8988T (cell line): ENCODE data around the gene C3orf49.

ENCODE experiments used
- DNase-seq: peaks from one replicate; pipeline ENCODE4 v3.0.0; 2011

Gene C3orf49, protein sequence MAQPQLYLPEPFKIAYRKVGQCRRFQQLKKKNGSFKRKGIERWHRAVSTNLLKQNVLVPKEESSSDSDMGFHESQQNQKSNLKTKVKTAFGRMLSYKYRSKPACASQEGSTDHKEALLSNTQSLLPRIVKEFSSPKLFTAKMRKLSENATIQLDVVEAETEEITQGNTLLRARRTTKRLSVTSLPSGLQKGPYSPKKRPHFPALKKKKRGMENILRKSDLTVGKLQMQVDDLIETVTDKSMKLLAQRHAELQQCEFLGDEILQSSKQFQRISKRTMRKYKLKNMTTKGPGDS

DNA sequence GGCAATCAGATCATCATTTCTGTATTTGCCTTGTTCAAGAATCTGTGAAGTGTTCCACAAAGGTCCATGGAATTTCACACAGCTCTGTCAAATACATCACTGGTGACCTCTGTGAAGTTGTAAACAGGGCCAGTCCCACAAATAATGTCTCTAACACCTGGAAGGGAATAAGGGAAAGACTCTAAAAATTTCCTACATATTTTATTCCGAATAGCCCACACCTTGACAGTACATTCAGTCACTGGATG is at the start of gene C3orf49:
Gene C3orf49, plus strand, starts transcription at position 149 of the 248 bp plus-strand sequence. CDS start 173 bp downstream, outside the sequence.
- no peak for DNase-seq

DNA sequence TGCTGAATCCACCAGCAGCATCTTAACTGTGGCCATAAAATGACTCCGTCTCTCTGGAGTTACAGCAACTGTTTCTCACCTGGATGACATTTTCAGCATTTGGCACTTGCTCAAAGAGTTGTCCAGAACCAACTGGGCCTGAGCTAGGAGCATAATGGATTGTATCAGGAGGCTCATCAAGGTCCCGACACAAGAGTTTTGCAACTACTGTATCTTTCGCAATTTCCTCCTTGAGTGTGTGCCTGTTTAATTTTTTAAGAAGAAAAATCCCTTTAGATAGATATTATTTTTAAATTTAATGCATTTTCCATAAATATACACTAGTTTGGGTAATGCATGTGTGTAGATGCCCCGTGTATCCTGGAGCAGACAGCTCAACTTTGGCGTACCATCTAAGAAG is 44.3 kb upstream of the C3orf49 start:
- no peak for DNase-seq

DNA sequence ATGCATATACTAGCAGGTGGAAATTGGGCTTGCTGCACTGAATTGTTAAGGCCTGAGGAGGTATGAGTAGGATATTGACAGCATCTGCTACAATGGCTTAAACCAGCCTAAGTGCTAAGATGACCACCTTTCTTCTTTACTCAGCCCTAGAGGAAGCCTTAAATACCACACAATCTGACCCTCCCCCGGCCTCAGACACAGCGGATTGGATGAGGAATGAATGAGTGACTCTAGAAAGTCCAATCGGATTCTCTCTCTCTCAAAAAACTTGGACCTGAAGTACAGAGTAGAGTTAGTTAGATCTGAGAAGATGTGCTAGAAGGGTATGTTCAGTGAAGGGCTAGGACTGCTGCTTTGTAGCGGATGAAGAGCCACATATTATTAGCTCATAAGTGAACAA is 39.9 kb upstream of the C3orf49 start:
- no peak for DNase-seq

DNA sequence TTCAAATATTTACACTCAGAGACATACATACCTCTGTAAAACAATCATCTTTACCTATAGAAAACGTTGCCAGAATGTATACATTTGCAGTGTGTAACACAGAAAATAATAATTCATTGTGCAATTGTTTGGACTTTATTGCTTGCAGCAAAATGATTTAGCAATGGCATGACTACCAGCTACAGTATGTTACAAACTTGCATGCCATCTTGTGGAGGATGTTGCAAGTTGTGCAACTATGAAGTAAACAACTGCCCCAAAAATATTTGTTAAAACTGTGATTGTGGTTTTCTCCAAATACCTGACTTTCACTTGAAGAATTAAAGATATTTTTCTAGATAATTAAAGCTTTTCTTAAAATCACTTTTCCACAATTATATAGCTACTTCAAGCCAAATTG is 27.1 kb upstream of the C3orf49 start:
- no peak for DNase-seq

DNA sequence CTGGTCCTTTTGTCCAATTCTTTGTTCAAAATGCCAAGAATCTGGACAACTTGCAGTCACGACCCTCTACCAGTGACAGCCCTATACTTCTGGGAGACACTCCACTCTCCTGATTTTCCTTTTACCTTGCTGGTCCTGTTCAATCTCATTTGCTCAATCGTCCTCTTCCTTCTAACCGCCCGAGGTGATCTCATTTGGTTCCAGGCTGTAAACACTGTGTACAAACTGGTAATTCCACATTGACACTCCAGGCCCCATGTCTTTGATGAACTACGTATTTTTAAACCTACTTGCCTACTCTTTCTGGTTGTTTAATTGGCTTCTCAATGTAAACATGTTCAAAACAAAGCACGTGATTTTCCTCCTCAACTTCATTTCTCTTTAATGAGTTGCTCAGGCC is 23.7 kb upstream of the C3orf49 start:
- DNase-seq, result no peak

DNA sequence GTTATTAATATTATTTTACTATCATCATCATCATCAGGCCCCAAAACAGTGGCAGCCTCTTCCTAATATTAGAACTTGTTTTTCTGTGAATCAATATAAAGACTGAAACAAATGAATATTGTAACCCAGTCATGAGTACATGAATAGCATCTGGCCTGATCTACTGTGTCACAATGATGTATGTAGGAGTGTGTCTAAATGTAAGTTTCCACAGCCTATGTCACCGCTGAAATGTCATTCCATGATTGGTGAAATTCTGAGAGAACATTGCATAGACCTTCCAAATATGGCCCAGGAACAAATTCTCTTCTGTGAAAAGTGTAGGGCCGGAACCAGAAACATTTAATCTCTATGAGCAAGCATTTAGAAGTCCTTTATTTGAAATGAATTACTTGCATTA is 20.6 kb upstream of the C3orf49 start:
- no peak for DNase-seq

DNA sequence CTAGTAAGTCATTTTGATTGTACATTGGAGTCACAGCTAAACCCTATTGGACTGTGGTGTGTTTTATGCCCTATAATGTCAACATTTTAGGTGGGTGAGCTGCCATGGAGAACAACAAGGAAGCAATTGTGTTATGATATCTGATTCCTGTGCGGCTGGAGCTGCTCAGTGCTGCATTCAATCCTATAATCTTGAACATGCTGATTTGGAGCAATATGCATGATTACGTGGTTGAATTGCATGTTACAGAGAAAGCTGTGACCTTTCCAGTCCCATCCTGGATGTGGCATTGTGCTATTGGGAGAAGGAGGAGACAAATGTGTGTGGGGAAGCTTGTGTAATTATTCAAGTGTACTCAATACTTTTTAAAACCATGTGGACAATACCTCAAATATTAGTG is 20.1 kb upstream of the C3orf49 start:
- no peak for DNase-seq

DNA sequence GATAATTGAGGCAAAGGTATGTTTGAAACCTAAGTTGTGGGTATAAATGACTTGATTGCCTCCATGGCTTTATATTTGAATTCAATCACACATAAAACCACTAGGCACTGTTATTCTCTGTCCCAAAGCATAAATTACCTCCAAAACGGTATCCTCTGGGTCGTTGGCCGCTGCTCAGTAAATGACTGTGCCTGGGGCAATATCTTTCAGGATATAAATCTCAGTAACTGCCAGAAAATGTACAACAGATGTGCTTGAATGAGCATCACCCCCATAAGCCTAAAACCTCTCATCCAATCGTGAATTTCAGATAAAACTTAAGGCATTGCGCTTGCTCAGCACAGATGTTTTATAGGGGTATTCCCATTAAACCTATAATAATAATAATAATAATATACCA is 19.0 kb upstream of the C3orf49 start:
- no peak for DNase-seq

DNA sequence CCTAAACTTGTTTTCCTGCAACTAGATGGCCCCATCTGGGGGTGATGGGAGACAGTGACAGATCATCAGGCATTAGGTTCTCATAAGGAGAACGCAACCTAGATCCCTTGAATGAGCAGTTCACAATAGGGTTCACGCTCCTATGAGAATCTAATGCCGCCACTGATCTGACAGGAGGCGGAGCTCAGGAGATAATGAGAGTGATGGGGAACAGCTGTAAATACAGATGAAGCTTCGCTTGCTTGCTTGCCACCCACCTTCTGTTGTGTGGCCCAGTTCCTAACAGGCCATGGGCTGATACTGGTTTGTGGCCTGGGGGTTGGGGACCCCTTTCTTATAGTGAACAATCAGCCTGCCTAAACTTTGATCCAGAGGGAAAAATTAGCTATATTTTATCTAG is 15.2 kb upstream of the C3orf49 start:
- no peak for DNase-seq

DNA sequence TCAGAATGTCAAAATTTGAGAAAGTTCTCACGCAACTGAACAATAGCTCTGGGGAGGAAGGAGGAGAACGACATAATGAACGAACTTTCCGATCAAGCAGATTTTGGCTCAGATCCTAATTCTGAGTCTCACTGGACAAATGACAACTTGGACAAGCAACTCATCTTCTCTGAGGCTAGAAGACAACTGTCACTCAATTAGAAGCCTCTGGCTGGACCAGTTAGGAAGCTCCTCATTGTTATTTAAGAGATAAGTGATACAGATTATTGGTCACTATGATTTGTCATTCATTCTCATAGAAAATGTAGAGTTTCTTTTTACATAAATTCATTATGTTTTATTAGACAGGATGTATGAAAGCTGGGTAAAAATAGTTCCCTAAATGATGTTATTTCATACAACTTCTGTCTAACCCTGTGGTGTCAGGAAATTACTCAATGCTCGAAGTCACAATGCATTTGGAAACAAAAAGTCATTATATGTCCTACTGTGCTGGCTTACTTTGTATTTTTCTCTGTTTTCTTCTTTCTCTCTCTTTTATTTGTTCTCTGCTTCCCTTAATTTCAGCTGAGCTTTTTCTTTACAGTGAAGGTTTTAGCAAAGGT is 11.0 kb upstream of the C3orf49 start:
- no peak for DNase-seq

DNA sequence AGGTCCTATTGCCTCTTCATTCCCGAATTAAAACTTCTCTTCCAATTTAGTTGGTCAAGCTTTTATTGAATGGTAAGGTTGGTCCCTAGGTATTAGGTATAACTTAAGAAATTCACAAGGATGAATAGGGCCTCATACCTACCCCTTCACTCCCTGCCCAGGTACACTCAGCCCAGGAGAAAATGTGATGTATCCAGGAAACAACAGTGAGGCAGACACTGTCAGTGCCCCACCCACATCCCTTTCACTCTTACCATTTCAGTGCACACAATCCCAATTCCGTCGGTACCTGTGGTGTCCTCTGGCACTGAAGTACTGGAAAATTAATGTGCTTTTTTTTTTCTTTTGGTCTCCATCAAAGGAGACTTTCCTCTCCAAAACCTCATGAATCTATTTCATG is 10.5 kb upstream of the C3orf49 start:
- no peak for DNase-seq

DNA sequence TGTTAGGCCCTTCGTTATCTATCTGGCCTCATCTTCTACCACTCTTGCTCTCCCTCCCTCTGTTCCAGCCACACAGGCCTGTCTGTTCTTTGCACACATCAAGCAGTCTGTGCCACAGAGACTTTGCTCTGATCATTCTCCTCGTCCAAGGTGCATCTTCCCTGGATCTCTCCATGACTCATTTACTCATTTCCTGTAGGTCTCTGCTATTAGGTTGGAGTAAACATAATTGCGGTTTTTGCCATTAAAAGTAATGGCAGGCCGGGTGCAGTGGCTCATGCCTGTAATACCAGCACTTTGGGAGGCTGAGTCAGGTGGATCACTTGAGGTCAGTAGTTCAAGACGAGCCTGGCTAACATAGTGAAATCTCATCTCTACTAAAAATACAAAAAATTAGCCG is 9.5 kb upstream of the C3orf49 start:
- no peak for DNase-seq

DNA sequence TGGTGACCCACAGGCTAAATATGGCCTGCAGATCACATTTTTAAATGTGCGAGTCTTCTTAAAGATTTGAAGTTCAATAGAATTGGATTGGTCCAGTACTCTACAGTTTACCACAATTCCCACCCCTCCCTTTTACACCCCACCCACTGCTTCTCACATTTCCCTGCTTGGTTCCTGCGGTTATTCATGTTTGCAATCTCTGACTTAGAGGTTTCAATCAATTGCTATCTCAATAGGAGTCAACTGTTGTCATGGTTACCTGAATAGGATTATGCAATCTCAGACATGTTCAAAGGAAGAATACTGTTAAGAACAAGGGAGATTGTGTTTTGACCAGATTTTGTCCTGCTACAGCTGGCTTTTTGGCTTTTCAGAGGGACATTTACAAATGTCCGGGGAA is 4.9 kb upstream of the C3orf49 start:
- no peak for DNase-seq

DNA sequence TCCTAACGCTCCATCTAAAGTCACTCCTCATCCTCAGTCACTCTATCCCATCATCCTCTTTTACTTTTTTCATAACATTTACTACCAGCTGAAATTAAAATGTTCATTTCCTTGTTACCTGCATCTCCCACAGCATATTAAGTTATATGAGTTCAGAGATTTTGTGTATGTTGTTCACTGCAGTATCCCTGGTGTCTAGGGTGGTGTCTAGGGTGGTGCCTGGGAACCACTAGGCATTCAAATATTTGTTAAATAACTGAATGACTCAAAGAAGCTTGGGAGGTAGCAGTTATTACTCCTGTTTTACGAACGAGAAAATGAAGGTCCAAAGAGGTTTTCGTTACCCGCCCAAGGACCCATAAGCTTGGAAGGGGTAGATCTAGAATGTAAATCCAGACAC is 1.9 kb upstream of the C3orf49 start:
- DNase-seq, result no peak

DNA sequence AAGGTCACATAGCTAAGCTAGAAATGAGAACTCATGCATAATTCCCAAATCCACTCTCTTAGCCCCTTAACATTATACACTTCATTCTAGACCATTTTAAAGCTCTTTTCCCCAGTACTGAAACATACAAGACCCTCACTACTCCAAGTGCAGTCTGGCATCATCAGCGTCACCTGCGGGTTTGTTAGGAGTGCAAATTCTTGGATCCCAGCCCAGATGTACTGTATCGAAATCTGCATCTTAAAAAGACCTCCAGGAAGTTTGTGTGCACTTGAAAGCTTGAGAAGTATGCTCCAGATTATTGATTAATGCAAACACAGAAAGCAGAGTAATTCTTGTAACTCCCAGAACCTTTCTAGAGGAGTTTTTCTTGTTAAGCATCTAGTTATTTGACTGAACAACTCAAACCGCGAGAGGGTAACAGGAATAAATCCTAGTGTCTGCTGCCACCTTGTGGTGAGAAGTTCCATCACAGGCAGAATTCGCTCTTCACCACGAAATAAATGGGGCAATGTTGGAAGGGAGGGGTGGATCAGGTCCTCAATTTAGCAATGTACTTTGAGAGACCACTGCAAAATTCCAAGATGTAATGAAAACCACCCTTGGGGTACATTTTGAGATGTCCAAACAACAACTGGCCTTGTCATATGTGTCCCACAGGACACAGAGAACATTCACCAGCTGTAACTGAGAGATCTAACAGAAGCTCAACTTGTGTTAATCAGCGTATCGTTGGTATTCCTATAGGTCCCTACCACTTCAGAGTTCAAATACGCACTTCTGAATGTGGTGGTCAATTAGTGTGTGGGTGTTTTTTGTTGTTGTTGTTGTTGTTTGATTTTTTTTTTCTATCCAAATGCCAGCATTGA is 583 bp upstream of the C3orf49 start:
- no peak for DNase-seq

DNA sequence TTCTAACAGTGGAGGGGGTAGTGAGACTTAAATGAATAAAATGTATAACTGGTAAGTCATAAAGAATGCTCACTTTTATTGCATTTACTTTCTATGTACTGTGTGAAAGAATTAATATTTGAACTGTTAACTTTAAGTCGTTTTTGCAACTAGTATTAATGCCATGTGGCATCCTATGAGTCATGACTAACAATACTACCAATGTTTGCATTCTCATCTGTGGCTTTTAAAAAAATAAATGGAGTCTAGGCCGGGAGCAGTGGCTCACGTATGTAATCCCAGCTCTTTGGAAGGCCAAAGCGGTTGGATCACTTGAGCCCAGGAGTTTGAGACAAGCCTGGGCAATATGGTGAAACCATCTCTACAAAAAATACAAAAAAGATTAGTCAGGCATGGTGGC is 5.2 kb downstream of the C3orf49 start:
- no peak for DNase-seq

DNA sequence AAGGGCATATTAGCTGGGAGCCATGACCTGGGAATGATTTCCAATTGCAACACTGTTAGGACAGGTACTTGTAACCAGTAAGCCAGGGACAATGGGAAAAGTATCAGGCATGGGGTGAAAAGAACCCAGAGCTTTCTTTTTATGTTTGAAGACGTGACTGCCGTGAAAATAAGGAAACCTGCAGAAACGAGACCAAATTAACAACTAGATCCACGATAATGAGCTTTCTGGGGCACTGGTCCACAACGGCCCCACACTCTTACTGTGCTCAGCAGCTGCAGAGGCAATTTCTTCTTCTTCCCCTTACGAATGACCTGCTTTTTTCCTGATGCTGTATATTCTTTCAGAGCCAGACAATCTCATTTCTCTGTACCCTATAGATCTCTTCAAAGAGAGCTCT is 11.4 kb downstream of the C3orf49 start:
- no peak for DNase-seq

DNA sequence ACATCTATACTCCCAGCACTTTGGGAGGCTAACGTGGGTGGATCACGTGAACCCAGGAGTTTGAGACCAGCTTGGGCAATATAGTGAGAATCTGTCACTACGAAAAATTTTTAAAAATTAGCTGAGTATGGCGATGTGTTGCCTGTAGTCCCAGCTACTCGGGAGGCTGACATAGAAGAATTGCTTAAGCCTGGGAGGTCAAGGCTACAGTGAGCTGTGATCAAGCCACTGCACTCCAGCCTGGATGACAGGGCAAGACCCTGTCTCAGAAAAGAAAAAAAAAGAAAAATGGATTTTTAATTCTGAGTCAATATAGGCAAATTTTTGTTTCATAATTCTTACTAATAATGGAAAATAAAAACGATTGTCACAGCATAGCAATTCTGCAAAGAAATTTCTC is 13.3 kb downstream of the C3orf49 start:
- no peak for DNase-seq

DNA sequence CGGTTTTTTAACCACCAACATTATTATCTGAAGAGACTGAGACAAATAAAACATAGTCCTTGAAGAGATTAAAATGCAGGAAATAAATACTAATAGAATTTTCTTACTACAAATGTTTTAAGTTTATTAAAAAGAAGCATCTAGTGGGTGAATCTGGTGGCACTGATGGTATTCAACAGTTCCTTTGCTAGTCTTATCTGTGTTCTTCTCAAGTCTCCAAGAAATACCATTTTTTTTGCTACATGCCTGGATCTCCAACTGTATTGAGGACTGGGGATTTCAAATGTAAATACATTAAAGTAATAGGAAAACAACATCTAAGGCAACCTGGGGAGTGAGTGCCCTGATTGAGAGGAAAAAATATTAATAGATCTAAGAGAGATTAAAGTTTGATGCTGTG is 22.6 kb downstream of the C3orf49 start:
- no peak for DNase-seq

DNA sequence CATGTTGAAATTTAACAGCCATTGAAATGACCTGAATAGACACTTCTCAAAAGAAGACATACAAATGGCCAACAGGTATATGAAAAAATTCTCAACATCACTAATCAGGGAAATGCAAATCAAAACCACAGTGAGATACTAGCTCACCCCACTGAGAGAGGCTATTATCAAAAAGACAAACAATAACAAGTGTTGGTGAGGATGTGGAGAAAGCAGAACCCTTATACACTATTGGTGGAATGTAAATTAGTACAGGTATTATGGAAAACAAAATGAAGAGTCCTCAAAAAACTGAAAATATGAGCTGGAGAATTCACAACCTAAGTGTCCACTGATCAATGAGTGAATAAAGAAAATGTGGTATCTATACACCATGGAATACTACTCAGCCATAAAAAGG is 23.0 kb downstream of the C3orf49 start:
- DNase-seq, result no peak

DNA sequence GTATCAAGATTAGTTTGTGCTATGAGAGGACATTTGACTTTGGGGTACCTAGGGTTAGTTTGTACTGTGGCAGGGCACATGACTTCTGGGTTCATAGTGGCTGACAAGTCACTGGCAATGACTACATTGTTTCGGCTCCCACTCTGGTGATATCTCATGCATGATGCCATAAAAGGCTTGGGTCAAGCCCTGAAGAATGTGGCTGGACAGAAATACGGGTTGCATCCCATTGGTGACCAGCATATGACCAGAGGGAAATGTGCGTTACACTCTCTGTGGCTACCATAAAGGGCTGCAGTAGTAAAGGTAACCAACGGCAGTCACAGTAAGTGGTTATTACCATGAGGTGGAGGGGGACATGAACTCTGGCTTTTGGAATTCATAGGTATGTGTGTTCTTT is 26.1 kb downstream of the C3orf49 start:
- DNase-seq, result no peak

DNA sequence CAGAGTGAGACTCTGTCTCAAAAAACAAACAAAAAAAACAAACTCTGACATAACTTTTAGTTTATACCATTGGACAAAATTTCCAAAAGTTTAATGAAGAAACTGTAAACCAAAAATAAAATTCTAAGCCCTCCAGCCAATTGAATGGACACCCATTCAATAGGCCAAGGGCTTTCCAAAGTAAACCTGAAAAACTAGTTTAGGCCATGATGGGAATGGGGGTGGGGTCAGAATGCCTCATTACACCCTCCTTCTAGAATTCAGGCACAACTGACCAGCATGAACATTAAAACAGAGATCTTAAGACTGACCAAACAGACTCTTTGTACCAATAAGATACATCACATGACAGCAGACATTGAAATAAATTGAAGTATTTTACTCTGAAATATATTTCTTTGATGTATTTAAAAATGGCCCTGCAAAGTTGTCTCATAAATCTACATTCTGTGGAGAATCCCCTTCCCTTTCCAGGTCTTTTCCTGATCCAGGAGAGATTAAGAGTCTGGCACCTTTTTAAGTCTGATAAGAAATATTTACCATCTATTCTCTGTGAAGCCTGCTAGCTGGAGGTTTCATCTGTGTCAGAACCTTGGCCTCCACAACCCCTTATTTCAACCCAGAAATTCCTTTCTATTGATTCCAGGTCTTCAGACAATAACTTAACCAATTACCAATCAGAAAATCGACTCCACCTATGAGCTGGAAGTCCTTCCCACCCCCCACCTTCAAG is 28.8 kb downstream of the C3orf49 start:
- no peak for DNase-seq

DNA sequence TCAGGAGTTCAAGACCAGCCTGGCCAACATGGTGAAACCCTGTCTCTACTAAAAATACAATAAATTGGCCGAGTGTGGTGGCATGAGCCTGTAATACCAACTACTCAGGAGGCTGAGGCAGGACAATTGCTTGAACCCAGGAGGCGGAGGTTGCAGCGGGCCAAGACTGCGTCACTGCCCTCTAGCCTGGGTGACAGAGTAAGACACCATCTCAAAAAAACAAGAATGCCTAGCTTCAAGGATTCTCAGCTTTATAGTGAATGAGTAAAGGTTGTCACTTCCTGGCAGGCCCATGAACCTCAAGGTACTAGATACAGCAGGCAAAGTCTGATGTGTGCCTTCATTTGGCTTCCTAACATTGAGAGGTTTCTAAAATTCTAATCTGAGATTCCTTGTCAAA is 30.1 kb downstream of the C3orf49 start:
- no peak for DNase-seq

DNA sequence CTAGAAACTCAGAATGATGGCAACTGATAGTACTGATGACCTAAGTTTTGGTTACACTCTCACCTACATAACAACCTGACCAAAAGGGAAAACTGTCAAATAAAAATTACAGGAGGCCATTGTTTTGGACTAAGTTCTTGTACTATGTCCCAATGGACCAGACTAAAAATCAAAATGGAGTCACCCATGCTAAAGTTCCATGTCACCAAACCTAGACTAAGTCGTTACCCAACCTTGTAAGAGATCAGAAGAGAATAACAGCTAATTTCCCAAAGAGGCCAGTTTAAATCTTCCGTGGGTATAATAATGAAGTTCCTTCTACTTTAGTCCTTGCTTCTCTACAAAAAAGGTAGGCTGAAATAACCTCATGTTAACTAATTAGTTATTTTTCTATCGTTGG is 32.2 kb downstream of the C3orf49 start:
- no peak for DNase-seq
